Measurements from ENCODE around the gene DNAJB2.
"Not testable (repeated sequence)": the region's sequence is repeated elsewhere in the genome, so short reads cannot be mapped to it uniquely, and the experiment has no call there.

GRCh38 chr2:219258942-219259341, 20.2 kb upstream of the DNAJB2 start:
- TF ChIP-seq CTCF (IDR thresholded peaks at IDR 0.05; ENCODE audit: borderline replicate concordance, extremely low read depth, low read length, poor library complexity, severe bottlenecking); EZH2 (IDR thresholded peaks at IDR 0.05; ENCODE audit: borderline replicate concordance, low read depth, low read length, severe bottlenecking): not testable (repeated sequence)

Data from DND-41 (cell line).